NCI-H1417 (cell line): ENCODE measurements around the gene NMT1.

Experiments
- DNase-seq, 3 experiments: peaks; one replicate each; lab custom pipeline; 2025; lab: John Stamatoyannopoulos, UW

NMT1 gene

GRCh38 chr17:45150911-45151809 lies 90.0 kb downstream of the NMT1 start:
- DNase-seq: no peak

GRCh38 chr17:45155029-45155428 lies 93.9 kb downstream of the NMT1 start:
- DNase-seq: no peak

- no peak for DNase-seq
These were observed 94.4 kb downstream of the NMT1 start for GRCh38 chr17:45155483-45155882.

- DNase-seq: no peak
These were observed 95.1 kb downstream of the NMT1 start for GRCh38 chr17:45156242-45156641.
